ENCODE measurements around the gene ATP7B.

The ATP7B gene

DNA sequence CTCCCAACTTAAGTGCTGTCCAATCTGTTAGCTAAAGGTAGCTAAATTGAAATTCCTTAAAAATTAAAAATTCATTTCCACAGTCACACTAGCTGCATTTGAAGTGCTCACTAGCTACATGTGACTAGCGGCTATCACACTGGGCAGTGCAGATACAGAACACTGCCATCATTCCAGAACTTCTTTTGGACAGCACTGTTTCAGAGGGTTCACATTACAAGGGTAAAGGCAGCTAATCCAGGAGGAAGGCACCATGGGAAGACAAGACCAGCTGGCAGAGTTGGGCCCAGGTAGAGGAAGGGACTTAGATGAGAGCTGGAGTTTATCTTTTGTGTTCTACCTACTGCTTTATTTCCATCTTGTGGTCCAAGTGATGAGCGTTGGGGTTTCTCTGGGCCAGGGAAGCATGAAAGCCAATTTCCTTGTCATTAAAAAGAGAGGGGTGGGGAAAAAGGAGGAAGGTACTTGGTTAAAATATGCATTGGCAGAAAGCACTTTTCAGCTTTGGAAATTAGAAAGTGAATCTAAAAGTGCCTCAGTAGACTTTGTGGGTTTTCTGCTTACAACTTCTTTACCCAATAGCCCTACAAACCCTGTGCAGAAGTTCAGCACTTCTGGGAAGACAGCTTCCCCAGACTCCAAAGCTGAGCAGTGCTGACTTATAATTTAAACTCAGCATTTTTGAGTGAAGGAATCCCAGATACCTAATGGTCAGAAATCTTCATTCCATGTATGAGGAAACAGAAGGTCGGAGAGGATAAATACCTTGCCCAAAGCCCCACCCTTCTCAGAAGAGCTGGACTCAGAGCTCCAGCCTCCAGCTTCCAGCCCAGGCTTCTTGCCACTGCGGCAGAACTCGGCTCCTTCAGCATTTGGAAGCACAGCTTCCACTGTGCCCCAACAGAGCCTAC, 49.5 kb downstream of the ATP7B start:
- DNase-seq (ENCODE audit: low read depth in 1 of 2, low spot score in 1 of 2), result no peak
- Histone ChIP-seq H3K4me3 (replicated peaks; ENCODE audit: insufficient read depth, low read length) (no peak overlapping the region), H3K27ac (replicated peaks) (no peak overlapping the region), H3K27me3 (ENCODE audit: insufficient read depth, poor library complexity, severe bottlenecking) (no peaks in the 10 kb centered on the region)
- TF ChIP-seq POLR2AphosphoS5 (IDR thresholded peaks at IDR 0.05; ENCODE audit: low read depth) (no peak), SPI1 (IDR thresholded peaks at IDR 0.05; ENCODE audit: borderline replicate concordance, low read depth) (no peak), GABPA (IDR thresholded peaks at IDR 0.05; ENCODE audit: low read depth) (no peak)
- TF ChIP-seq, protein P1, sequence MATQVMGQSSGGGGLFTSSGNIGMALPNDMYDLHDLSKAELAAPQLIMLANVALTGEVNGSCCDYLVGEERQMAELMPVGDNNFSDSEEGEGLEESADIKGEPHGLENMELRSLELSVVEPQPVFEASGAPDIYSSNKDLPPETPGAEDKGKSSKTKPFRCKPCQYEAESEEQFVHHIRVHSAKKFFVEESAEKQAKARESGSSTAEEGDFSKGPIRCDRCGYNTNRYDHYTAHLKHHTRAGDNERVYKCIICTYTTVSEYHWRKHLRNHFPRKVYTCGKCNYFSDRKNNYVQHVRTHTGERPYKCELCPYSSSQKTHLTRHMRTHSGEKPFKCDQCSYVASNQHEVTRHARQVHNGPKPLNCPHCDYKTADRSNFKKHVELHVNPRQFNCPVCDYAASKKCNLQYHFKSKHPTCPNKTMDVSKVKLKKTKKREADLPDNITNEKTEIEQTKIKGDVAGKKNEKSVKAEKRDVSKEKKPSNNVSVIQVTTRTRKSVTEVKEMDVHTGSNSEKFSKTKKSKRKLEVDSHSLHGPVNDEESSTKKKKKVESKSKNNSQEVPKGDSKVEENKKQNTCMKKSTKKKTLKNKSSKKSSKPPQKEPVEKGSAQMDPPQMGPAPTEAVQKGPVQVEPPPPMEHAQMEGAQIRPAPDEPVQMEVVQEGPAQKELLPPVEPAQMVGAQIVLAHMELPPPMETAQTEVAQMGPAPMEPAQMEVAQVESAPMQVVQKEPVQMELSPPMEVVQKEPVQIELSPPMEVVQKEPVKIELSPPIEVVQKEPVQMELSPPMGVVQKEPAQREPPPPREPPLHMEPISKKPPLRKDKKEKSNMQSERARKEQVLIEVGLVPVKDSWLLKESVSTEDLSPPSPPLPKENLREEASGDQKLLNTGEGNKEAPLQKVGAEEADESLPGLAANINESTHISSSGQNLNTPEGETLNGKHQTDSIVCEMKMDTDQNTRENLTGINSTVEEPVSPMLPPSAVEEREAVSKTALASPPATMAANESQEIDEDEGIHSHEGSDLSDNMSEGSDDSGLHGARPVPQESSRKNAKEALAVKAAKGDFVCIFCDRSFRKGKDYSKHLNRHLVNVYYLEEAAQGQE (IDR thresholded peaks at IDR 0.05; ENCODE audit: insufficient replicate concordance, low read depth), result peak; percentile 48
- TF ChIP-seq, protein P2, sequence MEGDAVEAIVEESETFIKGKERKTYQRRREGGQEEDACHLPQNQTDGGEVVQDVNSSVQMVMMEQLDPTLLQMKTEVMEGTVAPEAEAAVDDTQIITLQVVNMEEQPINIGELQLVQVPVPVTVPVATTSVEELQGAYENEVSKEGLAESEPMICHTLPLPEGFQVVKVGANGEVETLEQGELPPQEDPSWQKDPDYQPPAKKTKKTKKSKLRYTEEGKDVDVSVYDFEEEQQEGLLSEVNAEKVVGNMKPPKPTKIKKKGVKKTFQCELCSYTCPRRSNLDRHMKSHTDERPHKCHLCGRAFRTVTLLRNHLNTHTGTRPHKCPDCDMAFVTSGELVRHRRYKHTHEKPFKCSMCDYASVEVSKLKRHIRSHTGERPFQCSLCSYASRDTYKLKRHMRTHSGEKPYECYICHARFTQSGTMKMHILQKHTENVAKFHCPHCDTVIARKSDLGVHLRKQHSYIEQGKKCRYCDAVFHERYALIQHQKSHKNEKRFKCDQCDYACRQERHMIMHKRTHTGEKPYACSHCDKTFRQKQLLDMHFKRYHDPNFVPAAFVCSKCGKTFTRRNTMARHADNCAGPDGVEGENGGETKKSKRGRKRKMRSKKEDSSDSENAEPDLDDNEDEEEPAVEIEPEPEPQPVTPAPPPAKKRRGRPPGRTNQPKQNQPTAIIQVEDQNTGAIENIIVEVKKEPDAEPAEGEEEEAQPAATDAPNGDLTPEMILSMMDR (IDR thresholded peaks at IDR 0.05; ENCODE audit: insufficient read depth, low read length), result no peak

DNA sequence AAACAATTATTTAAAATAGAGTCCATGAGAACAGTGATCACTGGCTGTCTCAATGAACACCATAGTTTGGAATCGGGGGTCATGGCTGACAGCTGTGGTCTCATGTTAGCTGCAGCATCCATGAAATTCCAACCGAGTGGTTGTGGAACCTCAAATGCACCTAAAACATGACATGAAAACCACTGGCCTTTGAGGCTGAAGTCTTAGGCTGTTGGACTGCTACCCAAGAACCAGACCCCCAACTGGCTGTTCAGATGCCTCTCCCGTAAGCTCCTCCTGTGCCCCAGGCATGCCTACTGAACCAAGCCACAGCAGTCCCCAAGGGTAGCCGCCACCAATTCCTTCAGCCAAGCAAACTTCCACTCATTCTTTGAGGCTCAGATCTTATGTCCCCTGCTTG, 50.5 kb downstream of the ATP7B start:
- Histone ChIP-seq H3K4me3 (replicated peaks; ENCODE audit: insufficient read depth, low read length) (no peak overlapping the region), H3K27me3 (ENCODE audit: insufficient read depth, poor library complexity, severe bottlenecking) (no peaks in the 10 kb centered on the region), H3K27ac (replicated peaks) (no peak overlapping the region)
- no peak for DNase-seq (ENCODE audit: low read depth in 1 of 2, low spot score in 1 of 2)
- TF ChIP-seq, protein P2 (IDR thresholded peaks at IDR 0.05; ENCODE audit: insufficient read depth, low read length), result no peak
- TF ChIP-seq POLR2AphosphoS5 (IDR thresholded peaks at IDR 0.05; ENCODE audit: low read depth) (no peak), SPI1 (IDR thresholded peaks at IDR 0.05; ENCODE audit: borderline replicate concordance, low read depth) (no peak), GABPA (IDR thresholded peaks at IDR 0.05; ENCODE audit: low read depth) (no peak)
- TF ChIP-seq, protein P1 (IDR thresholded peaks at IDR 0.05; ENCODE audit: insufficient replicate concordance, low read depth), result no peak

DNA sequence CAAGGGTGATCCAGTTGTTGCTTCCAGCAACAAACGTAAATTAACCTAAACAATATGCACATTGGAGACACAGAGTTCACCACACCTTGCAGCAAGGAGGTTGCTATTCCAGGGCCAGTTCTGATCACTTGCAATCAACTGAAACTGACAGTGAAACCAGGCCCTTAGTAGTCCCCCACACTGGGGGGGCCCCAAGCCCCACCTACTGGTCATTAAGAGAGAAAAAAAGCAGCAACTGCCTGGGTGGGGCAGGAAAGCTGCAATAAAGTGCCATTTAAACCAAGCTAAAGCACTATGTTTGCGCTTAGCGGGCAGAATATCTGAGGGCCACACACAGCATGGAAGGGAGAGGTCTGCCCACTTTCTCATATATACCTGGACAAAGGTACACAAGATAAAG, 51.5 kb downstream of the ATP7B start:
- no peak for TF ChIP-seq POLR2AphosphoS5 (IDR thresholded peaks at IDR 0.05; ENCODE audit: low read depth)
- TF ChIP-seq, protein P2 (IDR thresholded peaks at IDR 0.05; ENCODE audit: insufficient read depth, low read length), result no peak
- TF ChIP-seq GABPA (IDR thresholded peaks at IDR 0.05; ENCODE audit: low read depth), result no peak
- TF ChIP-seq SPI1 (IDR thresholded peaks at IDR 0.05; ENCODE audit: borderline replicate concordance, low read depth), result no peak
- TF ChIP-seq, protein P1 (IDR thresholded peaks at IDR 0.05; ENCODE audit: insufficient replicate concordance, low read depth), result no peak
- H3K27ac ChIP-seq (replicated peaks), result no peak overlapping the region
- H3K4me3 ChIP-seq (replicated peaks; ENCODE audit: insufficient read depth, low read length), result no peak overlapping the region
- DNase-seq (ENCODE audit: low read depth in 1 of 2, low spot score in 1 of 2), result no peak
- no peaks in the 10 kb centered on the region for H3K27me3 ChIP-seq (ENCODE audit: insufficient read depth, poor library complexity, severe bottlenecking)
